ENCODE measurements around the gene UGT2B17. TPM values are rescaled to one million over a fixed set of nuclear protein-coding genes. Genes with fewer than 3 reads are reported as not detected.

The UGT2B17 gene
- total RNA-seq, 2 donors from 2014 or later, result not detected

DNA sequence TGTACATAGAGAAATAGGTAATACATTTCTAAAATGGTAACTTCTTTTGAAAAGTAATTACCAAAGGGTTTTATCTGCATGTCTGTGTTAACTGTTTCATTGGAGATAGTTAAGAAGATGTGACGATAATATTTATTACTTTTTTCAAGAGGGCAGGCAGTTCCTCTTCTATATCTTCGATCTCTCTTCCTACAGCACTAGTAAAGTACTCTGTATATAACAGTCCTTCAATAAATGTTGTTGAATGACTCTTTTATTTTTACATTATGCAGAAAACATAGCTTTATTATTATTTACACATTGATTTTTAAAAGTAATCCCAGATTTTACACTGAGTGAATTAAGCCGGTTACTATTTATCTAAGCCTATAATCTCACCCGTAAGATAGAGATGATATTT is 77.1 kb downstream of the UGT2B17 start:
- H3K36me3 Mint-ChIP-seq (ENCODE audit: low read depth), result peaks cover 2% of the 10 kb centered on the region
- DNase-seq, result no peak
- no peaks in the 10 kb centered on the region for H3K27me3 ChIP-seq (ENCODE audit: control insufficient read depth, insufficient read depth, low read length, poor library complexity, severe bottlenecking)
- TF ChIP-seq, protein P1, sequence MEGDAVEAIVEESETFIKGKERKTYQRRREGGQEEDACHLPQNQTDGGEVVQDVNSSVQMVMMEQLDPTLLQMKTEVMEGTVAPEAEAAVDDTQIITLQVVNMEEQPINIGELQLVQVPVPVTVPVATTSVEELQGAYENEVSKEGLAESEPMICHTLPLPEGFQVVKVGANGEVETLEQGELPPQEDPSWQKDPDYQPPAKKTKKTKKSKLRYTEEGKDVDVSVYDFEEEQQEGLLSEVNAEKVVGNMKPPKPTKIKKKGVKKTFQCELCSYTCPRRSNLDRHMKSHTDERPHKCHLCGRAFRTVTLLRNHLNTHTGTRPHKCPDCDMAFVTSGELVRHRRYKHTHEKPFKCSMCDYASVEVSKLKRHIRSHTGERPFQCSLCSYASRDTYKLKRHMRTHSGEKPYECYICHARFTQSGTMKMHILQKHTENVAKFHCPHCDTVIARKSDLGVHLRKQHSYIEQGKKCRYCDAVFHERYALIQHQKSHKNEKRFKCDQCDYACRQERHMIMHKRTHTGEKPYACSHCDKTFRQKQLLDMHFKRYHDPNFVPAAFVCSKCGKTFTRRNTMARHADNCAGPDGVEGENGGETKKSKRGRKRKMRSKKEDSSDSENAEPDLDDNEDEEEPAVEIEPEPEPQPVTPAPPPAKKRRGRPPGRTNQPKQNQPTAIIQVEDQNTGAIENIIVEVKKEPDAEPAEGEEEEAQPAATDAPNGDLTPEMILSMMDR (conservative IDR thresholded peaks at IDR 0.05), result no peak
- 93% methylated on average over 3 of the region's 4 CpGs; no CpG with 5 or more reads in 1 of the 2 experiments for WGBS, 2 experiments (ENCODE audit: insufficient coverage in 1 of 2, insufficient read length in 1 of 2)
- no peak overlapping the region for H3K4me3 ChIP-seq (ENCODE audit: low read length)
- H3K9ac ChIP-seq (ENCODE audit: extremely low read depth, low read length, poor library complexity, severe bottlenecking), result no peak overlapping the region
- H3K4me1 ChIP-seq (ENCODE audit: control insufficient read depth, insufficient read depth, low read length), result no peaks in the 10 kb centered on the region
- H3K4me1 Mint-ChIP-seq, result peaks cover 6% of the 10 kb centered on the region
- no peak overlapping the region for H3K27ac Mint-ChIP-seq
- no peaks in the 10 kb centered on the region for H3K27me3 Mint-ChIP-seq (ENCODE audit: insufficient read depth)
- no peak overlapping the region for H3K27ac ChIP-seq (ENCODE audit: low read depth, low read length)
- no peaks in the 10 kb centered on the region for H3K9me3 ChIP-seq (ENCODE audit: control insufficient read depth, low read length)
- H3K4me3 Mint-ChIP-seq, result no peak overlapping the region
- H3K9me3 Mint-ChIP-seq, result peaks cover 6% of the 10 kb centered on the region
- no peaks in the 10 kb centered on the region for H3K36me3 ChIP-seq (ENCODE audit: control insufficient read depth, insufficient read depth, low read length)

DNA sequence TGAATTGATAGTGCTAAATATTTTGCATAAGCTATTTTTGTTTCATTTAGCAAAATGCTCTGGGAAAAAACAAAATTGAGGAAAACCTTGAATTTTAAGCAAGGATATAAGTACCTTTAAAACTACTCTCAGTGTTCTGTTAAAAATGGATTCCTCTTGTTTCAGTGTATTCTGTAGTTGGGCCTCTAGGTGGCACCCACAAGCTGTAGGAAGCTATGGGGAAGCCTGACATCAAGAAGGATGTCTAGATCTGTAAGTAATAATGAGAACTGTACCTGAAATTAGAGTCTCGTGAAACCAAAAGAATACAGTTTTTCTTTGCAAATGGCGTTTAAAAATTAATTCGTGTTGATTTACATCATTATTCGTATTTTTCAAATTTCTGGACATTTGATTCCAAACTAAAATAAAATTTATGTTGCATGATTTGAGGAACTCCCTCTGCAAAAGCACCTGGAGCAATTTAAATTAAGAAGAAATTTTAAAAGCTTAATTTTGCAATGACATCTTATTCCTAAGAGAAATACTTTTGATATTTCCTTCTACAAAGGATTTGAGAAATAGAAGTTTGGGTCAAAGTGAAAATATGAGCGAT is 77.6 kb downstream of the UGT2B17 start:
- Mint-ChIP-seq H3K27me3 (ENCODE audit: insufficient read depth) (no peaks in the 10 kb centered on the region), H3K4me3 (no peak overlapping the region), H3K36me3 (ENCODE audit: low read depth) (peaks cover 4% of the 10 kb centered on the region), H3K27ac (no peak overlapping the region), H3K9me3 (peaks cover 1% of the 10 kb centered on the region), H3K4me1 (peaks cover 6% of the 10 kb centered on the region)
- Histone ChIP-seq H3K9ac (ENCODE audit: extremely low read depth, low read length, poor library complexity, severe bottlenecking) (no peak overlapping the region), H3K27ac (ENCODE audit: low read depth, low read length) (no peak overlapping the region), H3K9me3 (ENCODE audit: control insufficient read depth, low read length) (no peaks in the 10 kb centered on the region), H3K36me3 (ENCODE audit: control insufficient read depth, insufficient read depth, low read length) (no peaks in the 10 kb centered on the region), H3K4me3 (ENCODE audit: low read length) (no peak overlapping the region), H3K27me3 (ENCODE audit: control insufficient read depth, insufficient read depth, low read length, poor library complexity, severe bottlenecking) (no peaks in the 10 kb centered on the region), H3K4me1 (ENCODE audit: control insufficient read depth, insufficient read depth, low read length) (no peaks in the 10 kb centered on the region)
- peak; percentile 86 for DNase-seq
- 36 to 100% methylated on average over 1 to 5 of the region's 5 CpGs for WGBS, 2 experiments (ENCODE audit: insufficient coverage in 1 of 2, insufficient read length in 1 of 2)
- TF ChIP-seq, protein P1 (conservative IDR thresholded peaks at IDR 0.05), result peak; percentile 96

DNA sequence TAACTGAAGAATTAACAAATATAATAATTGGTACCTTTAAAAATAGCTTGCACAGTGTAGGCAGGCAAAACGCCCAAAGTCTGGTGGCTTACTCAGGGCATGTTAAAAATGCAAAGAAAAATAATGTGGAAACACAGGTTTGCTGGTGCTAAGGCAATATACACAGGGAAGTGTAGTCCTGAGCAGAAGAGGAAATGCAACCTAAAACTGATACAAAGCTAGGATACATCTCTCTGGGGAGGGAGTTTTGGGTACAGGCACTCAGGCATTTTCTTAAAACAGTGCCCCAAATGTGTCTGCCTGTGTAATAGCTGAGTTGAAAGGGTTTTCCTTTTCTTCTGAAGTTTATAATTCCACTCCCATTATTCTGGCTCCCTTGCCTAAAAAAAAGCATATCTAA is 81.4 kb downstream of the UGT2B17 start:
- Histone ChIP-seq H3K9me3 (ENCODE audit: control insufficient read depth, low read length) (no peaks in the 10 kb centered on the region), H3K27ac (ENCODE audit: low read depth, low read length) (no peak overlapping the region), H3K4me1 (ENCODE audit: control insufficient read depth, insufficient read depth, low read length) (no peaks in the 10 kb centered on the region), H3K27me3 (ENCODE audit: control insufficient read depth, insufficient read depth, low read length, poor library complexity, severe bottlenecking) (no peaks in the 10 kb centered on the region), H3K4me3 (ENCODE audit: low read length) (no peak overlapping the region), H3K36me3 (ENCODE audit: control insufficient read depth, insufficient read depth, low read length) (no peaks in the 10 kb centered on the region), H3K9ac (ENCODE audit: extremely low read depth, low read length, poor library complexity, severe bottlenecking) (no peak overlapping the region)
- H3K27ac Mint-ChIP-seq, result no peak overlapping the region
- peaks cover 4% of the 10 kb centered on the region for H3K4me1 Mint-ChIP-seq
- WGBS, 2 experiments (ENCODE audit: insufficient coverage in 1 of 2, insufficient read length in 1 of 2), result 83% methylated on average over 1 of the region's 1 CpG; no CpG with 5 or more reads in 1 of the 2 experiments
- H3K9me3 Mint-ChIP-seq, result no peaks in the 10 kb centered on the region
- no peaks in the 10 kb centered on the region for H3K27me3 Mint-ChIP-seq (ENCODE audit: insufficient read depth)
- TF ChIP-seq, protein P1 (conservative IDR thresholded peaks at IDR 0.05), result no peak
- no peak overlapping the region for H3K4me3 Mint-ChIP-seq
- peaks cover 19% of the 10 kb centered on the region for H3K36me3 Mint-ChIP-seq (ENCODE audit: low read depth)
- no peak for DNase-seq
